Thyroid gland (tissue), 4 donors: ENCODE results near the gene CCDC92.

Source experiments
- POLR2A ChIP-seq, 2 donors: fragments of 450-650 bp; IDR thresholded peaks; one replicate each; pipeline ENCODE4 v1.6.1; 2017; ENCODE audit warnings: antibody characterized with exemption in 2 of 2, mild to moderate bottlenecking in 2 of 2, moderate library complexity in 1 of 2
- TF ChIP-seq, protein P1 (sequence below), 6 experiments: fragments of 200-600 bp in 3 of 6; fragments of 450-650 bp in 3 of 6; sonication (generic) in 3 of 6; IDR thresholded peaks; one replicate each; pipeline ENCODE4 v1.5.1; 2016 to 2019; ENCODE audit warnings: antibody characterized with exemption in 6 of 6, mild to moderate bottlenecking in 2 of 6, inconsistent platforms in 1 of 6, moderate library complexity in 1 of 6

DNA sequence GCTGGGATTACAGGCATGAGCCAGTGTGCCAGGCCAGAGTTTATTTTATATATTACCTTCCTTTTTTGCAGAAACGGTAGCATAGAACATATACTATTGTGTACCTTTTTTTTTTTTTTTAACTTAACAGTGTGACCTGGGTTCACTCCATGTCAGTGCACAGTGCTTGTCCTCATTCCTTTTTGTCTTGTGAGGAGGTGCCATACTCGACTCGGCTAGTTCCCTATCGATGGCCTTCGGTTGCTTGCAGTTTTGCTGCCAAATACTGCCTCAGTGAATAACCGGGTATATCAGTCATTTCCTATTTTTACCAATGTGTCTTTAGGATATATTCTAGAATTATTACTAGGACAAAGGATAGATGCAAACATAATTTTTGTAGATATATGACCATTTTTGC lies 37.1 kb upstream of the CCDC92 start:
- TF ChIP-seq, protein P1, sequence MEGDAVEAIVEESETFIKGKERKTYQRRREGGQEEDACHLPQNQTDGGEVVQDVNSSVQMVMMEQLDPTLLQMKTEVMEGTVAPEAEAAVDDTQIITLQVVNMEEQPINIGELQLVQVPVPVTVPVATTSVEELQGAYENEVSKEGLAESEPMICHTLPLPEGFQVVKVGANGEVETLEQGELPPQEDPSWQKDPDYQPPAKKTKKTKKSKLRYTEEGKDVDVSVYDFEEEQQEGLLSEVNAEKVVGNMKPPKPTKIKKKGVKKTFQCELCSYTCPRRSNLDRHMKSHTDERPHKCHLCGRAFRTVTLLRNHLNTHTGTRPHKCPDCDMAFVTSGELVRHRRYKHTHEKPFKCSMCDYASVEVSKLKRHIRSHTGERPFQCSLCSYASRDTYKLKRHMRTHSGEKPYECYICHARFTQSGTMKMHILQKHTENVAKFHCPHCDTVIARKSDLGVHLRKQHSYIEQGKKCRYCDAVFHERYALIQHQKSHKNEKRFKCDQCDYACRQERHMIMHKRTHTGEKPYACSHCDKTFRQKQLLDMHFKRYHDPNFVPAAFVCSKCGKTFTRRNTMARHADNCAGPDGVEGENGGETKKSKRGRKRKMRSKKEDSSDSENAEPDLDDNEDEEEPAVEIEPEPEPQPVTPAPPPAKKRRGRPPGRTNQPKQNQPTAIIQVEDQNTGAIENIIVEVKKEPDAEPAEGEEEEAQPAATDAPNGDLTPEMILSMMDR (IDR thresholded peaks at IDR 0.05): no peak
- TF ChIP-seq POLR2A (IDR thresholded peaks at IDR 0.05): no peak
